GM21717 (cell line): ENCODE results near the gene E2F4.
A peak's percentile ranks its signal among the peaks of the same experiment; 100 is the strongest.

Experiments
- ATAC-seq: cut with Tn5 transposase; IDR thresholded peaks from one replicate; pipeline ENCODE4 v1.9.1; 2021; ENCODE audit warnings: mild to moderate bottlenecking, moderate library complexity; ENCODE audit not compliant: unreplicated experiment

Gene E2F4

DNA sequence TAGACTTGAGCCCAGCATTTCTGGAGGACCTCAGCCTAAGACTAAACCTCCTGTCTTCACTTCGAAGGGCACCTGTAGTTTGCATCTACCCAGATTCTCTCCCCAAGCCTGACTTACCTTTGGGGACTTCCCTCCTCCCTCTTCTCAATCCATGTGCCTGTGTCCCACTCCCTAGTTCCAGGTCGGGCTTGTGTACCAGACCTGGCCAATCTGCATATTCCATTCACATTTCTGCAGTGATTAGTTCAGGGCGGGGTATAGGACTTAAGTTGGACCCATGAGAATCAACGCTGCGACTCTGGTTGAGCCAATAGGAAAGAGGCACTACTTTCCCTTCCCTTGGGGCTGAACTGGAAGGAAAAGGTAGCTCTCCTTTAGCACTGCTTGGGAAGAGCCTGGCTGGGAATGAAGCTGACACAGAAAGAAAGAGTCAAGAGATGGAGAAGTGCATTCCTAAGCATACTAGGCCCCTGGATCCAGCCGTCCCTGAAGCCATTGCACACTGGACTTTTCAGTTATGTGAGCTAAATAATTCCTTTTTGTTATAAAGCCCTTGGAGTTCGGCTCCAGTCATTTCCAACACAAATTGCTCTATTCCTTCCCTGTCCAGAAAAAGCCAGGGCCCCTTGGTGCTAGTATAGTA is 34.7 kb upstream of the E2F4 start:
- no peak for ATAC-seq

DNA sequence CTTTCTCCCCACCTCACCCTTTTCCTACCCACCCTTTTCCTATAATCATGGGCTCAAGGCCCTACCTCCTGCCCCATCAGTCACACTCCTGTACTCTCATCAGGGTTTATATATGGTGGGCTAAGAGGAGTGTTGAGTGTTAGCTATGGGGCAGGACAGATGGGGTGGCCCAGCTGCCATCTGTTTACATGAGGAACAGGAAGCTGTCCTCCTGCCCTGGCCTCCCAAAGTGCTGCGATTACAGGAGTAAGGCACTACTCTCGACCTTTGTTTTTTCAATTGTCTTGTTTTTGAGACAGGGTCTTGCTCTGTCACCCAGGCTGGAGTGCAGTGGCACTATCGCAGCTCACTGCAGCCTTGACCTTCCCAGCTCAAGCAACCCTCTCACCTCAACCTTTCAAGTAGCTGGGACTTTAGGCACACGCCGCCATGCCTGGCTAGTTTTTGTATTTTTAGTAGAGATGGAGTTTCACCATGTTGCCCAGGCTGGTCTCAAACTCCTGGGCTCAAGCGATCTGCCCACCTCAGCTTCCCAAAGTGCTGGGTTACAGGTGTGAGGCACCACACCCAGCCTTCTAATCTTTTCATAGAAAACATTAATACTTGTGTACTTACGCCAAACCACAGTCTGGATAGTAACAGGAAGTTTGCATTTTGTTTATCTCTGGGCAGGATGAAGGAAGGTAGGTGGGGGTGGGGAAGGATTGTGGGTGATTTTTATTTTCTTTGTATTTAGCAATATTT is 33.9 kb upstream of the E2F4 start:
- no peak for ATAC-seq

DNA sequence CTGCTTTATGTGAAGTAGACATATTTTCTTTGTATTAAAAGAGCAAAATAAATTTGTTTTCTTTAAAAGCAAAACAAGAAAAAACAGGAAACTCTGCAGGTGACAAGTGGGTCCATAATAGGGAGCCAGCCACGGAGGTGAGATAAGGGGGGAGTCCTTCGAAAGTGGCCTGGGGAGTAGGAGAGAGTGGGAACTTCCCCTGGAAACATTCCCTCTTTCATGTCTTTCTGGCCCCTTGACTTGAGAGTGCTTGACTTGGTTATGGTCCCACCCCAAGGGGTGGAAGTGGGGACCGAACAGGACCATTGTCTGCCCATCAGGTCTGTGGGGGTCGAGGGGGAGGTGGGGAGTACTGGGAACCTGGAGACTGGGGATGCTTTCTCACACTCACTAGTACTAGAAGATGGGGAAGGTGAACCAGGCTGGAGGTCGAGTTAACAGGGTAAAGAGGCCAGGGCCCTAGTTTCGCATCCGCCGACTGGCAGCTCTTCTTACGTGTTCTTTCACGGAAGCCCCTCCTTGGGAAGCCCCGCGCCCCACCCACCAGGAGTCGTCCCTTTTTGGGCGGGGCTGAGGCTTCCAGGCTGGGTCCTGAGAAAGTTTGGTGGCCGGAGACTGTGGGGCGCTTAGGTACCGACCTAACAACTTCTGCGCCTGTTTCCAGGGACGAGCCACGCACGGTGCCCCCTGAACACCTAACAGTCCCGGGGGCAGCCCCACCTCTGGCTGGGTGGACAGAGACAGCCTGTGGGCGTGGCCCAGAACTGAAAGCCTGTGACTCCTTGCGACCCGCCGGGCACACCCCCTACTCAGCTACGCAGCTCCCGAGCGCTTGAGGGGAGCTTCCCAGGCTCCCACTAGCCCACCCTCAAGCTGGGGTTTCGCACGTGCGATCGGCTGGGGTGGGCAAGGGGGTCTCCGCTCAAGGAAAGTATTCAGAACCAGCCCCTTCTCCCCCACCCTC is 33.0 kb upstream of the E2F4 start:
- peak; percentile 42 for ATAC-seq

DNA sequence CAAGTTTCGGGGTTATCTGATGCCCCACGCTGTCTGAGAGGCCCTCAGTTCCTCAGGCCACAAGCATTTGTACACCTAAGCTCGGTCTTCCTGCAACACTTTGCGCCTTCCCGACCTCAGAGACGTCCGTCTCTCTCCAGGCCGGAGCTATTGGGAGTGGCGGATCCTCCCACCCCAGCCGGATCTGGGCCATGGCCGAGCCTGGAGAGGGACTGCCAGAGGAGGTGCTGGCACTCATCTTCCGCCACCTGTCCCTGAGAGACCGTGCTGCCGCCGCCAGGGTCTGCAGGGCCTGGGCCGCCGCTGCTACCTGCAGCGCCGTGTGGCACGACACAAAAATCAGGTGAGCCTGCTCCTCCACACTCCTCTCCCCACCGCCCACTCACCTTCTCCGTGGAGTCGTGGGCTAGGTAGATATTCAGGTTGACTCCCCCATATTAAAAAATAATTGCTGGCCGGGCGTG is 30.3 kb upstream of the E2F4 start:
- no peak for ATAC-seq

DNA sequence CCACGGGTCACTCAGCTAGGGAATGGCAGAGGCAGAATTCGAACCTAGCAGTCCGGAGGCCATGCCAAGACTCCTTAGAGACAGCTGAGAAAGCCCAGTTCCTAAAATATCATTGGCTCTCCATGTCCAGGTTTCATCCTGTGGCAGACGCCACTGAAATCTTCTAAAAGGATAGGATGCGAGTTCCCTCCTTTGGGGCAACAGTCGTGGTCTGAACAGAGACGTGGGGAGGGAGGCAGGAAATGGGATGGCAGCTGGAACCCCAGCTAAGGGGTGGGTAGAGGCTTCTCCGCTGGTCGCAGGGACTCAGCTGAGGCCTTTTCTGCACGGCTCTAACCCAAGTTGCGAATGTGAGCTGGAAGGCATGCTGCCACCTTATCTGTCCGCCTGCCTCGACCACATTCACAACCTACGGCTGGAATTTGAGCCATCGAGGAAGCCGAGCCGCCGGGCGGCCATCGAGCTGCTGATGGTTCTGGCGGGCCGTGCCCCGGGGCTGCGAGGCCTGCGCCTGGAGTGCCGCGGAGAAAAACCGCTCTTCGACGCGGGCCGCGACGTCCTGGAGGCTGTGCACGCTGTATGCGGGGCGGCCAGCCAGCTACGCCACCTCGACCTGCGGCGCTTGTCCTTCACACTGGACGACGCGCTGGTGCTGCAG is 29.3 kb upstream of the E2F4 start:
- no peak for ATAC-seq

DNA sequence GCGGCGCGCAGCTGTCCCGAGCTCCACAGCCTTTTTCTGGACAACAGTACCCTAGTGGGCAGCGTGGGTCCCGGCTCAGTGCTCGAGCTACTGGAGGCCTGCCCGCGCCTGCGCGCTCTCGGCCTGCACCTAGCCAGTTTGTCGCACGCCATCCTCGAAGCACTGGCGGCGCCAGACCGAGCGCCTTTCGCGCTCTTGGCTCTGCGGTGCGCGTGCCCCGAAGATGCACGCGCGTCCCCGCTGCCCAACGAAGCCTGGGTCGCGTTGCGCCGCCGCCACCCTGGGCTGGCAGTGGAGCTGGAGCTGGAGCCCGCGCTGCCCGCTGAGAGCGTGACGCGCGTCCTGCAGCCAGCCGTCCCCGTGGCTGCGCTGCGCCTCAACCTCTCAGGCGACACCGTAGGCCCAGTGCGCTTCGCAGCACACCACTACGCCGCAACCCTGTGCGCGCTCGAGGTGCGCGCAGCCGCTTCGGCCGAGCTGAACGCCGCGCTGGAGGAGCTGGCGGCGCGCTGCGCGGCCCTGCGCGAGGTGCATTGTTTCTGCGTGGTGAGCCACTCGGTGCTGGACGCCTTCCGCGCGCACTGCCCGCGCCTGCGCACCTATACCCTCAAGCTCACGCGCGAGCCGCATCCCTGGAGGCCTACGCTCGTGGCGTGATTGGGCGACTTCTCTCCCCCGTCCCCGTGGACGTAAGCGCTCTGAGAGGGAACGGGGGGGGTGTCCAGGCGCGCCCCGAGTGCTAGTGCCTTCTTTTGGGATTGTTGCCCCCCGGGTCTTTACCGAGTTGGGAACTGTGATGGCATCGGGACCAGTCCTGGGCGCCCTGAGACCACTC is 28.6 kb upstream of the E2F4 start:
- ATAC-seq, result no peak

DNA sequence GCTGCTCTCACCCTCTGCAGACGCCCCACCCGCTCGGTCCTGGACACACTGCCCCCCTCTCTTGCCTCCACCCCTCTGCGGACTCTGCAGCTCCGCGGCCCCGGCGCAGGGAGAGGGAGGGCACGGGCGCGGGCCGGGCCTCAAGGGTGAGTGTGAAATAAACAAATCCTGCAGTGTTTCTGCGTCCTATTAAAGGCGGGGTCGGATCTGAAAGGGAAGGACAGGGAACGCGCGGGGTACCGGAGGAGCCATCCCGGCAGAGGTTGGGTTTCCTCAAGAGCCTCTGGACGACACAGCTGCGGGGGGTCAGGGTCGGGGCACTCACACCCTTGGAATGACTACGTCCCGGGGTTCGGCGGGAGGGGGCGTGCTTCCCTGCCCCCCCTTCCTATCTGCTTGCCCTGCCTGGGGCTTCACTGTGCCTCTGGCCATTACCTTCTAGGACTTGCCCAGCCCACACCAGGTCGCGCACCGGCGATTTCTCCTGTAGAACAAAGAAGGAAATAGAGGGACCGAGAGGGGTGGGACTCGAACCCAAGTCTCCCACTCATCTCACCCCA is 27.9 kb upstream of the E2F4 start:
- no peak for ATAC-seq

DNA sequence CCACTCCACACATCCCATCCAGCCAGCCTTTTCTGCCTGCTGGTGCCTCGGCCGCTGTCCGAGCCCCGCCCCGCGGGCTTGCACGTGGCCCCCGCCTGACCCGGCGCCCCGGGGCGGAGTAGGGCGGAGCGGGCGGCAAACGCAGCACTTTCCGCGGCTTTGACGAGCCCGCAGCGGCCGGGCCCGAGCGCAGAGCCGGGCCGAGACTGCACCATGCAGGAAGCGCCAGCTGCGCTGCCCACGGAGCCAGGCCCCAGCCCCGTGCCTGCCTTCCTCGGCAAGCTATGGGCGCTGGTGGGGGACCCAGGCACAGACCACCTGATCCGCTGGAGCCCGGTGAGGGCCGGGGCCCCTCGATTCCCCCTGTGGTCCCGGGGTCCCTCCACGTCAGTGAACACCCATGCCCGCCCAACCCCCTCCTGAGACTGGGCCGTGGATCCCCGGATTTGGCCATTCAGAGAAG is 27.3 kb upstream of the E2F4 start, which contains the start of gene HSF4:
TSS of gene HSF4 (plus strand) at position 147 of the 463 bp plus-strand sequence. CDS start at position 214, 67 bp downstream.
- no peak for ATAC-seq

DNA sequence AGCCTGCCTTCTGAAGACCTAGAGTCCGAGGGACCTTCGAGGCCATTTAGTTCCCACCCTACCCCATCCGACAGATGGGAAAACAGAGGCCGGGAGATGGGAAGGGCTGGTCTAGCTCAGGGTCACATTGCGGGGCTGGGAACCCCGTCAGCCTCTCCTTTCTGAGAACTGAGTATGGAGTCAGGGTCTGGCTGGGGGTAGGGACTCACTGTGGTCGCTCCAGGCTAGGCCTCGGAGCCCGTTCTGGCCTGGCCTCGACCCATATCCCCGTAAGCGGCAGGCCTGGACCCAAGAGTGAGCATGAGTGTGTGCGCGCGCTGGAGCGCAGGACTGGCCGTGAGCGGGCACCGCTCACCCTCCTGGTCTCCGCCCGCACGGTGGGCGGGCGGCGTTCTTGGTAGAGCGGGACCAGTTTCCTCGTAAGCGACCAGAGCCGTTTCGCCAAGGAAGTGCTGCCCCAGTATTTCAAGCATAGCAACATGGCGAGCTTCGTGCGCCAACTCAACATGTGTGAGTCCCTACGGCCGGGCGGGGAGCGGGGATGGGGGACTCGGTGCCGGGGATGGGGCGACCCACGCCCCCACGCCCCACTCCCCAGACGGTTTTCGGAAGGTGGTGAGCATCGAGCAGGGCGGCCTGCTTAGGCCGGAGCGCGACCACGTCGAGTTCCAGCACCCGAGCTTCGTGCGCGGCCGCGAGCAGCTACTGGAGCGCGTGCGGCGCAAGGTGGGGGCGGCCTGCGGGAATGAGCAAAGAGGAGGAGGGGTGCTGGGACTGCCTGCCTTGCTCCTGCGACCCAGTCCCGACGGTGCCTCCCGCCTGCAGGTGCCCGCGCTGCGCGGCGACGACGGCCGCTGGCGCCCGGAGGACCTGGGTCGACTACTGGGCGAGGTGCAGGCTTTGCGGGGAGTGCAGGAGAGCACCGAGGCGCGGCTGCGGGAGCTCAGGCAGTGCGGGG is 26.6 kb upstream of the E2F4 start:
- no peak for ATAC-seq

DNA sequence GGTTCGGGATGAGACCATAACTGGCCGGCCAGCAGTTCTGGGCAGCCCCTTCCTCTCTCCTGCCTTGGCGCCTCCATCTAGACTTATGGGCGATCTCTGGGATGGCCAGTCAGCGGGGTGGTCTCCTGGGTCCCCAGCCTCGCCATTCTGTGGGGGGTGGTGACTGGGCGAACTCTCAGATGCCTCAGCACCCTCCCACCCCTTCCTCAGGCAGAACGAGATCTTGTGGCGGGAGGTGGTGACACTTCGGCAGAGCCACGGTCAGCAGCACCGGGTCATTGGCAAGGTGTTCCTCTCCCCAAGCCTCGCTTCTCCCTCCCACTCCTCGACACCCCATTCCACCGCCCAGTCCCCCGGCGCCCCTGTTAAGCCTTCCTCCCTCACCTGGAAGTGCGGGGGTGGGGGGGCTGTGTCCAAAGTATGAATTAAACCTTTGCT is 25.8 kb upstream of the E2F4 start:
- ATAC-seq, result no peak

DNA sequence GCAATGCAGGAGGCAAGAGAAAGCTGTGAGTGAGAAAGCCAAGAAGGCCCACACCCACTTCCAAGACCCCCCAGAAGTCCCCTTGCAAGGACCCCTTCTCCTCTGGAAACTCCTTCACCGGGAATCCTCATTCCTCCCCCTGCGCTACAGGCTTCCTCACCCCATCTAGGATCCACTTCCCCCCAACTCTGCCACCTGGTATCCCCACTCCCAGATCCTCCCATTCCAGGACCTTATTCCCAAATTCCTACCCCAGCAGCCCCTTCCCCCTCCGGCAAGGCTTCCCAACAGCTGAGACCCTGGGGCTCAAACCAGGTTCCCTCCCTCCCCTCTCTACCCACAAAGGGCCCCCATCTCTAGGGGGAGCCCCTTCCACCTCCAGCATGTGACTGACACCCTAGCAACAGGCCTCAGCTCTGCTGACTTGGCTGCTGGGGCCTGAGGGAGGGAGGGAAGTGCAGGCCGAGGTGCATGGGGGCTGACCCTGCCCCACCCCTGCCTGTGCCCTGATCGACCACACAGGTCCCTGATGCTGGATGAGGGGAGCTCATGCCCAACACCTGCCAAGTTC is 25.3 kb upstream of the E2F4 start:
- no peak for ATAC-seq

DNA sequence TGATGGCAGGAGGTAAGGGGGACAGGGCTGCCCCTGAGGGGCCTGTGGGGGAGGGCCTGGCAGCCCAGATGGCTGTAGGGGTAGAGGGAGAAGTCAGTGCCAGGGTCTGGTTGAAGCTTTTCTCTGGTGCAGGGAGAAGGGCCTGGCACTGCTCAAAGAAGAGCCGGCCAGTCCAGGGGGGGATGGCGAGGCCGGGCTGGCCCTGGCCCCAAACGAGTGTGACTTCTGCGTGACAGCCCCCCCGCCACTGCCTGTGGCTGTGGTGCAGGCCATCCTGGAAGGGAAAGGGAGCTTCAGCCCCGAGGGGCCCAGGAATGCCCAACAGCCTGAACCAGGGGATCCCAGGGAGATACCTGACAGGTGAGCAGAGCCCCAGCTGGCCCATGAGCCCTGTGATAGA is 24.4 kb upstream of the E2F4 start:
- ATAC-seq, result no peak

DNA sequence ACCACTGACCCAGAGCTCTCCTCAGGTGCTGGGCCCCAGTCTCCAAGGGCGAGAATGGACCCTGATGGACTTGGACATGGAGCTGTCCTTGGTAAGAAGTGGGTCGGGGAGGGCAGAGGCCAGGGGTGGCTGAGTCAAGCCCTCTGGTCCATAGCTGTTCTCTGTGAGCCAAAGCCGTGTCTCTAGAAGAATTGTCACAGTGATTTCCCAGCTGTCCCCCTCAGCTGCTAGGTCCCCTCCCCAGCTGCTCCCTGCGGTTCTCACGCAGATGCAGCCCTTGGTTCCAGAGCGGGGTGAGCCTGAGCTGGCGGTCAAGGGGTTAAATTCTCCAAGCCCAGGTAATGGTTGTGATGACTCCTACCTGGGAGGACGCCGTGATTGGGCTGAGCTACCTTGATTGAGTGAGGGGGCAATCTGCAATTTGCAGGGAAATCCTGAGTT is 22.9 kb upstream of the E2F4 start:
- no peak for ATAC-seq

DNA sequence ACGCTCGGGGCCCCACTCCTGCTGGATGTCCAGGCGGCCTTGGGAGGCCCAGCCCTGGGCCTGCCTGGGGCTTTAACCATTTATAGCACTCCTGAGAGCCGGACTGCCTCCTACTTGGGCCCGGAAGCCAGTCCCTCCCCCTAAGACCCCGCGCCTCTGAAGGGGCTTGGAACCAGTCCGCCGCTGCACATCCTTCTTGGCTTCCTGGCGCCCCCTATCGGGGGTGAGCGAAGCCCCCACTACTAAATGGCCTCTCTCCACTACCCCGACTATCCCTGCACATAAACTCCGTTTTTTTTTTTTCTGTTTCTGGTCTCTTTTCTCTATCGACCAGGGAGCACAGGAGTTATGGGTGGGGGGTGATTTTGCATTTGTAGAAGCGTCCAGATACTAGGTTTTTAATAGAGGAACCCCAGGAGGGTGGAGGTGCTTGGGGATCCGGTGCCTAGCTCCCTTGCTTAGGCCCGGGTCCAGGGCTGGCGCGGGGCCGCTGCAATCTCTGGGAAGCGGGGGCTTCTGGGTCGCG is 22.2 kb upstream of the E2F4 start:
- peak; percentile 17 for ATAC-seq

DNA sequence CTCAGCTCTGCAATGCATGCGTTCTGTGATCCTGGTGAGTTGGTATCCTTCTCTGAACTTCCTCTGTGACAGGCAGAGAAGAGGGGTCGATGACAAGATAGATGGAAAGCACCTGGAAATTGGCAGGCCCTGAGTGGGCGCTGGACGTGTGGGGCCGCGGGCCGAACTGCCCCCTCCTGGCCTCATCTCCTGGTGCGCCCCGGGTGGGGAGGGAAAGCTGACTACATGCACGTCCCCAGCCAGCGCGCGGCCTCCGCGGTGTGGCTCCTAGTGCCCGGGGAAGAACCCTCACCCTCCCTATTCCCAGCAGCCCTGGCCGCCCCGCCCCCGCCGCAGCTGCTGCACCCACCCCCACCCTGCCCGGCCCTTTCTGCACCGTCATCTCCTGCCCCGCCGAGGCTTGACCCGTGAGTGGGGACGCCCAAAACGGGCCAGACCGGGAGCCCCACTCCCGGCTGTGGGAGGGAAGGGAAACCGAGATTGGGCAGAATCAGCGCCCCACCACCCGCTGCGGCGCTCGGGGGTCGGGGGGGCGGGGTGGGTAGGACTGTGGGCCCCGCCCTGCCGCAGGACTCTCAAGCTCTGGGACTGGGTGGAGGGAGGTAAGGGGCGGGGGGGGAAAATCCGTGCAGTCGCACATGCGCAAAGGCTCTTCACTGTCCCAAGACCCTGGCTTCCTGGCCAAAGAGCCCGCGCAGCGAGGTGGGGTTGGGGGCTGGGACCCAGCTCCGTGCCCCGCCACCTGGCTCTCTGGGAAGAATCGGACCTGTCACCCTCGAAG is 21.6 kb upstream of the E2F4 start, which contains the start of gene NOL3:
TSS of gene NOL3 (plus strand) at position 371 of the 781 bp plus-strand sequence.
- ATAC-seq, result peak; percentile 46

DNA sequence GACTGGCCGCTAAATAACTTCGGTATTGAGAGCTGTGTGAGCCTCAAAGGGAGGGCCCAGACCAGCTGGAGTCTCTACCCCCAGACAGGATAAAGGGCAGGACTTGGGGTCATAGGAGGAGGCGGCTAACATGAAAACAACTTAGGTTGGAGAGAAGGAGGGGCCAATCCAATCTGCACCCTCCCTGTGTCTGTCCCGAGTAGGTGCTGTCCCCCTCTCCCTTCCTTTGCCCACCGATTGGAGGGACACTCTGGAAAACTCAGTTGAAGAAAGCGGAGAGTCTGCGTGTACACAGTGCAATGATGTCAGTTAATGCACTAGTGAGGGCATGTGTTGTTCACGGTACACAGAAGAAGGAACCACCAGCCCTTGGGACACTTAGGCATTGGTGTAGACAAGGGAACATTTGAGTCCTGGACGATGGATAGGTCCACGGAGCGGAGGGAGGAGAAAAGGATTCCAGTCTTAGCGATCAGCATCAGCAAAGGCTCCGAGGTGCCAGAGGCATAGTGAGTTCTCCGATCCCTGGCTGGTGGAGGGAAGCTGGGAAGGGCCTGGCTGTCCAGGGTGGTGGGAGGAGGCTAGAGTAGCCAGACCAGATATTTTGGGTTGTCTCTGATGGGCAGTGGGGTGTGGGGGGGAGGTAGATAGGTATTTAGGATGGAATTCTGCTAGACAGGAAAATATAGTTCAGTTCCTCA is 20.9 kb upstream of the E2F4 start:
- ATAC-seq, result peak; percentile 3
